ENCODE results near the gene RNF6. TPM values are rescaled to one million over a fixed set of nuclear protein-coding genes. Genes with fewer than 3 reads are reported as not detected.

RNF6 gene
- 24.1 and 28.6 TPM in 2 replicates for total RNA-seq

DNA sequence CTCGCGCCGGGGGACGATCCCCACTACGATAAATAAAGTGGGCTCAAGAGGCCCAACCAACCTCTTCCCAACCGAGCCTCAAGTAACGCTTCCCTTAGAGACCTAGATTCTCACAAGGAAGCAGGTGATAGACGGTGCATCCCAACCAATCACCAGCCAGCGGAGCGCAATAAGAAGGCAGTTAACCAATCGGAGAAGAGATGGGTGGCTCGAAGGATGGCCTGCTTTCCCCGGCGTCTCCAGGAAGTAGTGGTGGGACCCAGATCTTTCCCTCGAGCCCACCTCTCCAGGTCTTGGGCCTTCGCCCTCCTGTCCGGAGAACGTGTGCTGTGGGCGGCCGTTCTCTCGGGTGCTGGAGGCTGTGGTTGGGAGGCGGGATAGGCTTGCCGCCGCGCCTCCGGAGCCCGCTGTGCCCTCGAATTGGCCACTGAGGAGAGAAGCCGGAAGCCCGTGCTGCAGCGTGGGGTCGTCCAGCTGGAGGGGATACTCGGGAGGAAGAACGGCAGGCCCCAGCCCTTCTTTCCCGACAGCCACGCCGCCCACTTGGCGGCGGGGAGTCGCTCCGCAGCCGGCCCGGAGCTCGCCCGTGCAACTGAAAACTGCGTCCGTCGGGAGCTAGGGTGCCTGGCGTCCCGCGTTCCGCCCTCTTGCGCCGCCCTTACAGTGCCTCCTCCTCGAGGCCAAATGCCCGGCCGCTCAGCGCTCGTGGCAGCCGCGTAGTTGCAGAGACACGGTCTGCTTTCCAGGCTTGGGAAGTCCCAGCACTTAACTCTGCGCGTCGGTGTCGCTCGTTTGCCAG is at the start of gene RNF6:
RNF6 (minus strand) TSS at position 594 of the 799 bp plus-strand sequence. CDS start 2,665 bp downstream, outside the sequence.

GRCh38 chr13:26253787-26254582 is 31.9 kb upstream of the RNF6 start, which contains the start of gene CDK8:
TSS of gene CDK8 (plus strand) at chr13:26254129. CDS start at chr13:26254642, 513 bp downstream.

Other genes with a start within 250 kb of the RNF6 start
- 0.35 and 1.1 TPM in 2 replicates for gene SHISA2, start 170.3 kb downstream of the RNF6 start, total RNA-seq
- gene CDK8, start 31.8 kb upstream of the RNF6 start, total RNA-seq = 13.4 and 18.0 TPM in 2 replicates

Data from airway epithelial cell (primary cell).